ENCODE data around the gene SLC4A1.

- no peak for TF ChIP-seq CTCF (IDR thresholded peaks at IDR 0.05)
- no peak for TF ChIP-seq POLR2A (IDR thresholded peaks at IDR 0.05)
- TF ChIP-seq EP300 (IDR thresholded peaks at IDR 0.05): no peak
Measured at GRCh38 chr17:44214230-44214494, 53.8 kb downstream of the SLC4A1 start.
